HG03159 (cell line): ENCODE results near the gene SOX13.

Experiments used
- ATAC-seq: cut with Tn5 transposase; IDR thresholded peaks from one replicate; pipeline ENCODE4 v1.9.1; 2021; ENCODE audit warnings: mild to moderate bottlenecking, moderate library complexity; ENCODE audit not compliant: unreplicated experiment

SOX13 gene

DNA sequence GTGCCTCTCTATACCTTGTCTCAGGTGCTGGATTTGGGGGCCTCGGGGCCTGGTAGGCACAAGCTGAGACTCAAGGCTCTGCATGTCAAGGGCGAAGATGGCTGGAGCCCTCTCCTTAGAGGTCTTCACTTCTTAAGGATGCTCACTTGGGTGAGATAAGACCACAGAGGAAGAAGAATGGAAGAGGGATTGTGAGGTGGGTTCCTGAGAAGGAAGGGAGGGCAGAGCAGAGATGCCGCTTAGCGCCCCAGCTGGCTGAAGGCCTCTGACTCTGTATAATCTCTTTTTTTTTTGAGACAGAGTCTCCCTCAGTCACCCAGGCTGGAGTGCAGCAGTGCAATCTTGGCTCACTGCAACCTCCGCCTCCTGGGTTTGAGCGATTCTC lies 32.2 kb downstream of the SOX13 start:
- ATAC-seq, result no peak

DNA sequence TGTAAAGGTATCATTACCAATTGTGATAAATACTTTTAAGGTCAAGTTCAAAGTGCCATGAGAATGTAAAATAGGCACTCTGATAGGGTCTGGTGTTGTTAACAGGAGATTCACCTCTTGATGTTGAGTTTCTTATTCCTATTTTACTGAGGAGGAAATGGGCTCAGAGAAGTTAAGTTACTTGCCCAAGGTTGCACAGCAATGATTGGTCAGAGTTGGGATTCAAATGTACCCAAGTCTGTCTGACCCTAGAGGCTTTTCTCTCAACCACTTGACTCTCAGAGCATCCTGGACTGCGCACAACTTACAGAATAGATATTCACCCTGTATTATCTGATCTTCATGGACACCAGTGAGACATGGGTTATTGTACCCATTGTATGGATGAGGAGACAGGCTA lies 33.9 kb downstream of the SOX13 start:
- no peak for ATAC-seq

DNA sequence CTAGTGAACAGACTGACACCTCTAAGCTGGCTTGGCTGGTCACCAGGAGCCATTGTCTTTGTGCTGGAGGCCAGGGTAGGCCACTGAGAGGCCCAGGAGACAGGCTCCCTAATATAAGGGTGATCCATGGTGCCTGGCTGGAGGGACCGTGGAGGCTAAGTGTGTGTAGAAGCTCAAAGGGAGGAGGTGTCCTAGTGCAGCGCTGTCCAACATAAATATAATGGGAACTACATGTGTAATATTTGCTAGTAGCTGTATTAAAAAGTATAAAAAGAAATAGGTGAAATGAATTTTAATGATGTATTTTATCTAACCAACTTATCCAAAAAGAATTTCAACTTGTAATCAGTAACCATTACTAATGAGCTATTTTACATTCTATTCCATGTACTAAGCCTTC lies 35.0 kb downstream of the SOX13 start:
- ATAC-seq, result no peak

DNA sequence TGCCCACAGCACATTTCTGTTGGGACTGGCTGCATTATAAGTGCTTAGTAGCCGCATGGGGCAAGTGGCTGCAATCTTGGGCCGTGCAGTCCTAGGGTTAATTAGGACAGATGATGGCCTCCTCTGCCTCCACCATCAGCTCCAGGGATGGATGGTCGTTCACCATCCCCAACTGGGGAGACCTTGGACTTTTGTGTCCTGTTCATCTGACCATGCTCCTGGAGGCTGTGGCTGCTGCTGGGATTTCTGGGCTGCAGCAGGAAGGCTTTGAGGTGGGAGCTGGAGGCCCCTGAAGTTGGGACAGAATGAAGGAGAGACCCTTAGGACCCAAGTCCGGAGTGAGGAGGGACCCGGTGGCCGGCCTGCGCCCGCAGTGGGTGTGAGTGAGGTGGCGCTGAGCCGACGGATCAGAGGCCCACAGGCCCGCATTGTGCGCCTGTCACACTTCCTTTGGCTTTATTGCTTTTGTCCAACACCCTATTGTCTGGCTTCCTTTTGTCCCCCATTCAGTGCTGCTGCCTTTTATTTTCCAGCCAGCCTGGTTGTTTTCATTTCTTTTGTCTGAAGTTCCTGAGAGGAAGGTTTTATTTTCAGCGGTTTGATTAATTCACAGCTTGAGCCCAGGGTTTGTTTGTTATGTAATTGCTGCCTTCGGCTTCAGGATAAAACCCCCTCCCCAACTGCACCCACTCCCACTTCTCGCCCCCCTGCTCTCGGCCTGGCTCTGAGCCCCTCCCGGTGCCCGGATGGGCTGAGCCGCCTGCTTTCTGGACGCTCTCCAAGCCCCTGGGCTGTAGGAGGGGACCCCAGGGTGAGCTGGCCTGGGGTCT lies 35.6 kb downstream of the SOX13 start:
- no peak for ATAC-seq

DNA sequence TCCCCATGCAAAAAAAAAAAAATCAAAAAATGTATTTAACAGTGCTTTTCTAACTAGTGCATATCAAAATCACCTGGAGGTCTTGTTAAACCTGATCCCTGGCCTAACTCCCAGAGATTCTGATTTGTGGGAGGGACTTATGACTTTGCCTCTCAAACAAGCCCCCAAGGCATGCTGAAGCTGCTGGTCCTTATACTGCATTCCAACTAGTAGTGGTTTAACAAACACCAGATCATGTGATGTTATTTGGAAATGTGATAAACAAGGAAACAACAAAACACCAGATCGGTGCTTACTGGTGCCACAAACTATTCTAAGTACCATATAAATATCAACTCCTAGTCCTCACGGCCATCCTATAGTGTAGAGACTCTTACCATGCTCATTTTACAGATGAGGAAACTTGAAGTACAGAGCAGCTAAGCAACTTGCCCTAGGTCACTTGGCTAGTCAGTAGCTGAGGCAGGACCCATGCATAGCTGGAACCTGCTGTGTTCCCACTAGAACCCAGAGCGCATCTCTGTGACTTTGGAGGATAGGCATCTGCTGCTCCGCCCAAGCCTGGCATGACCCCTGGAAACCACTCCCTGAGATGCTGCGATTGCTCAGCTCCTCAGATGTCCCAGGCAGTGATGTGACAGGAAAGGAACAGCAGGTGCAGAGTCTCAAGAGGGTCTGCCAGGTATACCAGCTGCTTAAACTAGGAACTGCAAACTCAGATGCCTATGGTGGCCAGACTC lies 38.1 kb downstream of the SOX13 start:
- no peak for ATAC-seq

DNA sequence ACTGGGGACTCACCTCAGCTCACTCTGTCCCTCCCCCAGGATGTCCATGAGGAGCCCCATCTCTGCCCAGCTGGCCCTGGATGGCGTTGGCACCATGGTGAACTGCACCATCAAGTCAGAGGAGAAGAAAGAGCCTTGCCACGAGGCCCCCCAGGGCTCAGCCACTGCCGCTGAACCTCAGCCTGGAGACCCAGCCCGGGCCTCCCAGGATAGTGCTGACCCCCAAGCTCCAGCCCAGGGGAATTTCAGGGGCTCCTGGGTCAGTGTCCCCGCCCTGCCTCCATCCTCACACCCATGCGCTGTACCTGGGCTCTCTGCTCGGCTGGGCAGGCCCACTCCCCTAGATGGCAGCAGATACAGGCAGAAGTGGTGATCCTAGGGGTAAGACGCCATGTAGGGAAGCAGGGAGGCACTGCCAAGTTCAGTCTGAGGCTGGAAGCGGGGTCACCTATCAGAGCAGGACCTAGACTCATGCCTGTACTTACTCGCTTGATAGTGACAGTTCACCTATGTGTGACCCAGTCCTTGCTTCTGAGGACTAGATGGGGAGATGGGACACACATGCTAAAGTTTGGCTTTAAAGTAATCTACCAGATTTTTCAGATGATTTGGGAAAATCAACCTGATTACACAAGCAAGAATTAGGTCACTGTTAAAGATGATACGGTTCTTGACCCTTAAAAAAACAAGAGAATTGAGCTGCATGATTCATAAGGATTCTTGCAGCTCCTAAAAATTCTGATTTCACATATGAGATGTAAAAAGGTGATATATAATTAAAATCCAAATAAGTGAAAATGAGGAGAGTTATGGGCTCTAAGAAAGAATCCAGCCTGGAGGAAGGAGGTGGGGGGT lies 40.2 kb downstream of the SOX13 start:
- ATAC-seq, result no peak

DNA sequence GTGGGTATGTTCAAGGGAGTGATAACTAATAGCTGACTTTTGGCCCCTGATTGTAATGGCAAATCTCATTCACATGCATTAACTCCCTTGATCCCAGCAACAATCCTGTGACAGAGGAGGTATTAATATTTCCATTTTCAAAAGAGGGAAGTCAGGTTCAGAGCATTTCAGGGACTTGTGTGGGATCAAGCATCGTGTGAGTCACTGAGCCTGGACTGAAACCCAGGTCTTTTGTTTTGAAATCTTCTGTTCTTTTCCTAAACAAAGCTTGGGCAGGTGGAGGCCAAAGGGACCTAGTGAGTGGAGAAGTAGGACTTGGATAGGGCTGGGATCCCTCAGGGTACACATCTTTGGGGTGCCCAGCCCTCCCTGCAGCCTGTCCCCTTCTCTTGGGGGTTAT lies 41.0 kb downstream of the SOX13 start:
- no peak for ATAC-seq

DNA sequence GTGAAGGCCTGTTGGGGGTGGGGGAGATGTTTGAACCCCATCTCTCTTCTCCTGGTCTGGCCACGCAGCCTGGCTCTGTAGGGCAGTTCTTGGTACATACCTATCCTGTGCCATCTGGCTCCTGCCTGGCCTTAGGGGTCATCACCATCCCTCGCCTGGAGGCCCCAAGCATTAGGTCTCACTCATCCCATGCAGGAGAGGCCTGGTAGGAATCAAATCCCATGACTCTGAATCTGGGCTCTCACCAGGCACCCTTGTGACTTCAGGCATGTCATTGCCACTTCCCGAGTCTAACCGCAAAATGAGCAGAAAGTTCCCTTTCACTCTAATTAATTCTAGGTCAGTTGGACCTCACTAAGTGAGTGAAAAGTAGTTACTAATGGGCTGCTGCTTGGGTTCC lies 41.7 kb downstream of the SOX13 start:
- no peak for ATAC-seq

DNA sequence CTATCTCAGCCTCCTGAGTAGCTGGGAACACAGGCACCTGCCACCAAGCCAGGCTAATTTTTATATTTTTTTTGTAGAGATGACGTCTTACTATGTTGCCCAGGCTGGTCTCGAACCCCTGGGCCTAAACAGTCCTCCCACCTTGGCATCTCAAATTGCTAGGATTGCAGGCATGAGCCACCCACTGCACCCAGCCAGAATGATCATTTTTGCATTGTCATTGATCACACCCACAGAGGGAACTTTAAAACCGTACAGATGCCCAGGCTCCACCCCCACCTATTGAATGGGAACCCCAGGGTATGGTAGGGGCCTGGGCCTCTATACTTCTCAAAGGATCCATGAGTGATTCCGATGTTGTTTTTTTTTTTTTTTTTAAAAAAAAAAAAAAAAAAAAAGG lies 42.2 kb downstream of the SOX13 start:
- ATAC-seq, result no peak

DNA sequence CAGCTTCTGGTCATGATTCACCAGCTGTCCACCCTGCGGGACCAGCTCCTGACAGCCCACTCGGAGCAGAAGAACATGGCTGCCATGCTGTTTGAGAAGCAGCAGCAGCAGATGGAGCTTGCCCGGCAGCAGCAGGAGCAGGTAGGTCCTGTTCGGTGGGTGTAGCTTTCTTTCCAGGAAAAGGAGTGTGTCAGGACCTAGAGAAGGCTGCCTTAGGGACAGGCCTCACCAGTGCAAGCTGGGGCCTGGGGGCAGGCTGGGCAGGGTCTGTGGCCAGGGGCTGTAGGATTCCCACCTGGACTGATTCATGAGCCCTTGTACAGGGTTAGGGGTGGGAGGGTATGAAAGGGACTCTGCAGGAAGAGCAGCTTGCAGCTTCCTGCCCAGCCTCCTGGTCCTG lies 43.6 kb downstream of the SOX13 start:
- ATAC-seq, result no peak

DNA sequence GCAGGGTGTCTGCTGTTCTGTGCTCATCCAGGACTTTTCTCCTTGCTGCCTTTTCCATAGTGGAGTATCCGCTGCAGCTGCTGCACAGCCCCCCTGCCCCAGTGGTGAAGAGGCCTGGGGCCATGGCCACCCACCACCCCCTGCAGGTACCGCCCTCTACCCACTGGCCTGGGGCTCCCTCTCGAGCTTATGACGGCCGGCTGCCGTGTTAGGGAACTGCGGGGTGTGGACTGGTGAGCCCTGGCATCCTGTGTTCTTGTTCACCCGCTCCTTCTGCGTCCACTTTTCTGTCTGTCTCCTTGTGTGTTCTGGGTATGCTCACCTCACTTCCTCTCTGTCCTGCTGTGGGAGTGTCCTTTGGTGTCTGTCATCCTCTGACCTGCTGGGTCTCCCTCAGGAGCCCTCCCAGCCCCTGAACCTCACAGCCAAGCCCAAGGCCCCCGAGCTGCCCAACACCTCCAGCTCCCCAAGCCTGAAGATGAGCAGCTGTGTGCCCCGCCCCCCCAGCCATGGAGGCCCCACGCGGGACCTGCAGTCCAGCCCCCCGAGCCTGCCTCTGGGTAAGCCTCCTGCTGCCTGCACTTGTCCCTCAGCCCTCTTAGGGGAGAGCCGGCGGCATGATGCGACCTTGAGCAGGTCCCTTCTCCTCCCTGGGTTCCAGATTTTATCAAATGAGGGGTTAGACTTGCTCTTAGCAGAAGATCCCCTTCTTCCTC lies 49.1 kb downstream of the SOX13 start:
- ATAC-seq, result no peak

DNA sequence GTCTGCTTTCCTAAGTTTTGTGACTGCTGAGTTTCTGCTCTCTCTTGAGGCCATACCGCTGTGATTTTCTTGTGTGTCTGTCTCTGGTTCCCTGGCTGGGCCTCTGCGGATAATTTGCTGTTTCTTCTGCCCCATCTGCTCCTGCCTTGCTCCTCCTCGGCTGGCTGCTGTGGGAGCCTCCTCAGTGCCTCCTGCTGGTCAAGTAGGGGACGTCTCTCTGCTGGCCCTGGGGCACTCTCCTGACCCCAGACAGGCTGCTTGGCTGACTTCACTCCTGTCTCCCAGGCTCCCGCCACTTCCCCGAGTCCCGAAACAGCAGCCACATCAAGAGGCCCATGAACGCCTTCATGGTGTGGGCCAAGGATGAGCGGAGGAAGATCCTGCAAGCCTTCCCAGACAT lies 50.5 kb downstream of the SOX13 start:
- ATAC-seq, result no peak

DNA sequence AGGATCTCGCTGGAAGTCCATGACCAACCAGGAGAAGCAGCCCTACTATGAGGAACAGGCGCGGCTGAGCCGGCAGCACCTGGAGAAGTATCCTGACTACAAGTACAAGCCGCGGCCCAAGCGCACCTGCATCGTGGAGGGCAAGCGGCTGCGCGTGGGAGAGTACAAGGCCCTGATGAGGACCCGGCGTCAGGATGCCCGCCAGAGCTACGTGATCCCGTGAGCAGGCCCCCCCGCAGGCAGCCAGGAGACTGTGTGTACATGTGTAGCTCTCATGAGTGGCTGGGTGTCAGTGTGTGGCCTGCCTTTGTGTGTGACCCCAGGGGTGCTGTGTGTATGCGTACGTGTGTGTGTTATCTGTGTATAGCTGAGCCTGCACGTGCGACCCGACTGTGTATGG lies 51.7 kb downstream of the SOX13 start:
- ATAC-seq, result no peak

DNA sequence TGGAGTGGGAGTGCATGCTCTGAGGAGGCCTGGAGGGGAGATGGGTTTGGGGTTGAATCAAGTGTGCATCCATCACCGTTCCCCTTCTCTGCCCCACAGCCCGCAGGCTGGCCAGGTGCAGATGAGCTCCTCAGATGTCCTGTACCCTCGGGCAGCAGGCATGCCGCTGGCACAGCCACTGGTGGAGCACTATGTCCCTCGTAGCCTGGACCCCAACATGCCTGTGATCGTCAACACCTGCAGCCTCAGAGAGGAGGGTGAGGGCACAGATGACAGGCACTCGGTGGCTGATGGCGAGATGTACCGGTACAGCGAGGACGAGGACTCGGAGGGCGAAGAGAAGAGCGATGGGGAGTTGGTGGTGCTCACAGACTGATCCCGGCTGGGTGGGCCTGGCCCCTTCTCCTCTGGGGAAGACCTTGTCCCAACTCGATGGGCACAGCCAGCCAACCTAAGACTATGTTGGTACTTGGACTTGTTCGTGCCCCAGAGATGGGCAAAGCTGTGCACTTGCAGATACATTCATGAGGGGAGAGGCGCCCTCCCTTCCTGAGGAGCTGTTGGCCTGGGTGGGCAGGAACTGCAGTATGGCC lies 52.9 kb downstream of the SOX13 start:
- no peak for ATAC-seq

DNA sequence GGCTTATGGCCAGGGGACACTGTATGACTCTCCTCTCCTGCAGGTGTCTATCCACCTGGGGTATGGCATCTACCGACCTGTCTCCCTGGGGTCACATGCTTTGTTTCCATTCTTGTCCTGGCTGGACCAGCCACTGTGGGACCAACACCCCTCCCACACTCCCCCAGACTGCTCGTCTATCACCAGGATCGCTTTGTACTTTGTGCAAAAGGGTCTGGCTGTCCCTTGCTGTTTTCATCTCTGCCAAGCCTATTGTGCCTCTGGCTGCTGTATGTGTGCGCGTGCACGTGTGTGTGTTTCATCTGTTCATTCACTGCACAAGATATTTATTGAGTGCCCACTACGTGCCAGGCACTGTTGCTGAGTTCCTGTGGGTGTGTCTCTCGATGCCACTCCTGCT lies 53.5 kb downstream of the SOX13 start:
- ATAC-seq, result no peak

DNA sequence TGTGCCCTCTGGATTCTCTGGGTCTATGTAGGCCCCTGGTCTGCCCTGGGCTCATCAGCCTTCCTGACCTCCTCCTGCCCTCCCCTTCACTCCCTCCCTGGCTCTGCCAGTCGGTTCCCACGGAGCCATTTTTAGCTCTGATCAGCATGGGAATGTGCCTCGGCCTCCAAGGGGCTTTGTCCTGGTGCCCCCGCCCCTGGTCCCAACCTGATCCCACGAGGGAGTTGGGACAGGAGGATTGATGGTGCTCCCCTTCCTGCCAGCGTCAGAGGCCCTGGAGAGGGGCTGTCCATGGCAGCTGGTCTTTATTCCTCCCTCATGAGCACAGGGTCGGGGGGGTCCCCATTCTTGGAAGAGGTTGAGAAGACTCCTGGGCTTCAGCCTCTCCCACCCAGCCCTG lies 54.0 kb downstream of the SOX13 start:
- no peak for ATAC-seq

DNA sequence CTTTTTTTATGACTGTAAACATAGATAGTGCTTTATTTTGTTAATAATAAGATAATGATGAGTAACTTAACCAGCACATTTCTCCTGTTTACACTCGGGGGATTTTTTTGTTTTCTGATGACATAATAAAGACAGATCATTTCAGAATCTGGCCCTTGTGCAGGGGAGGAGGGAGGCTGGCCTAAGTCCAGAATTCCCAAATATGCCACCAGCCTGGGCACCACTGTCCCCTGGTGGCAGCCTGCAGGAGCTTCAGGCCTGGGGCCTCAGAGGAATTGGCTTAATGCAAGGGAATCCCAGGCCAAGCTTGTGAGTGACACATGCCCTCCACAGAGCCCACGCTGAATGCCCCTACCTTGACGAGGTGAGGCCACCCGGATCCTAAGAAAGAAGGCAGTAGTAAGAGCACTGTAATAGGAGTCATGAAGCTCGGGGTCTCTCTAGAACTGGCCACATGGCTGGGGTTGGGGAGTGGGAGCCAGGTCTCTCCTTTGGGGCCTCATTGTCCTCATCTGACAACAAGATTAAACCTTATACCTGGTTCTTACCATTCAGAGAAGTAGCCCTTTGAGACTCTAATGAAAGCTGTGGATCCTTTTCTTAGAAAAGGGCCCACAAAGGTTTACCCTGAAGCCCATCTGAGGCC lies 54.8 kb downstream of the SOX13 start:
- ATAC-seq, result no peak

DNA sequence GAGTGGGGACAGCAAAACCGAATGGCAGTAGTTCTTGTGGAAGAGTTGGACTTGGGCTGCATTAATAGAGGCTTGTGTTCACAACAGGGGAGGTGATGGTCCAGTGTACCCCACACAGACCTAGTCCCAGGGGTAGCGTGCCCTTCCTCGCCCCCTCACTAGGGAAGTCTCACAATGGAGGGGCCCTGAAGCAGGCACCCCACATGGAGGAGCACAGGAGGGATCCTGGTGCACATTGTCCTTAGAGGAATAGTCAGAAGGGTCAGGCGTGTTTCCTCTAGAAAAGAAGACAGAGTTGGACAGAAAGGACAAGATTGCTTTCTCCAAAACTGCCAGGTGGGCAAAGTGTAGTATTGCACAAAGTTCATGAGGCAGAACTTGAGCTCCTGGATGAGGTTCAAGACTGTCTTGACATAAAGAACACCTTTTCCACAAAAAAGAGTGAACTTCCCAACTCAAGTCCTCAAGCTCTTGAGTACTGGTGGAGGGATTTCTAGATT lies 55.6 kb downstream of the SOX13 start:
- no peak for ATAC-seq

DNA sequence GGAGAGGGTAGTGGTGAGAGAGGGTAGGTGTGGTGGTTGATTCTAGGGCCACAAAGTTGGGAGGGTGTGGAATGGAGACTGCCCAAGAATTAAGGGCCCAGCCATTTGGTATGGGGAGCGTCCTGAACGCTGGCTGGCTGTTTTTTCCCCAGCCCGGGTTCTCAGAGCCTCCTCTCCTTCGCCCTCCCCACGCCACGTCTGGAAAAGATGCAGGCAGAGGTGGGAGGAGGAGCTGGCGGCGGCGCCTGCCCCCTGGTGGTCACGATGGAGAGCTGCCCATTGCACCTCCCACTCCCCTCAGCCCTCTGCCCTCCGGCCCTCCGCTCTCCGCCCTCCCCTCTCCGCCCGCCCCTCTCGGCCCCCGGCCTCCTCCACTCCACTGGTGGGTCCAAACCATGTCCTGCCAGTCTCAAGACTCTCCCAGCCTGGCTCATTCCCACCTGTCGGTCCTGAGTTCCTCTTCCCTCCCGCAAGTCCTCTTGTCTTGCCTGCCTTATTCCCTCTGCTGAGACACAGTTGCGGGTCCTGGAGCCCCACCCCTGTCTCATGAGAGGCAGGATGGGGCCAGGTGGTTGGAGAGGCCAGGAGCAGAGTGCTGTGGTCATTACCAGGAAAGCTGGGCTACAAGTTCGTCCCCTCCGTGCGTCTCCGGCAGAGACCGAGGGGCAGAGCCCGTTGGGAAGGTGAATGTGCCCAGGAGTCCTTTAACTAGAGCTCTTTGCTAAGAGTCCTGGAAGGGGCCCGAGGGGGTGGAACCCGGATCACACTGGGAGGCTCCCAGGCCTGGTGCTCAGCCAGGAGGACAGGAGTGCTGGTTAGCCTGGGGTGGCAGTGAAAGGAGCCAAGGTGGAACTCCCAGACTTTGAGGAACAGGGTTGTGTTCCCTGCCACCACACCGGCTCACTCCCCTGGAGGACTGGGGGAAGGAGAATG lies 56.3 kb downstream of the SOX13 start:
- ATAC-seq, result no peak
